Hepatocyte (in vitro differentiated cells): ENCODE results near the gene GMEB2.

Experiments used
- CTCF ChIP-seq: fragments of 200-600 bp; sonication (generic); IDR thresholded peaks from 2 replicates; pipeline ENCODE4 v1.5.1; 2016; ENCODE audit warnings: antibody characterized with exemption, mild to moderate bottlenecking; ENCODE audit not compliant: poor library complexity
- EZH2 ChIP-seq: fragments of 200-600 bp; sonication (generic); IDR thresholded peaks from 2 replicates; pipeline ENCODE4 v1.6.1; 2016; ENCODE audit warnings: antibody characterized with exemption, mild to moderate bottlenecking, borderline replicate concordance
- EZH2phosphoT487 ChIP-seq: fragments of 200-600 bp; sonication (generic); IDR thresholded peaks from one replicate; pipeline ENCODE4 v1.6.1; 2018; ENCODE audit warnings: antibody characterized with exemption, mild to moderate bottlenecking, low read depth, moderate library complexity; ENCODE audit not compliant: unreplicated experiment, severe bottlenecking

- TF ChIP-seq EZH2 (no peak), CTCF (no peak), EZH2phosphoT487 (no peak)
Measured at GRCh38 chr20:63553251-63553932, 73.5 kb downstream of the GMEB2 start.
